Measurements from ENCODE around the gene TBC1D22A.

- TF ChIP-seq CTCF (conservative IDR thresholded peaks at IDR 0.05; ENCODE audit: low read depth in 2 of 2): no peak
- TF ChIP-seq CREB1 (CRISPR knock-in tag; IDR thresholded peaks at IDR 0.05; ENCODE audit: low read depth): no peak
- no peak for TF ChIP-seq JUNB (IDR thresholded peaks at IDR 0.05; ENCODE audit: unreplicated experiment)
- no peak for TF ChIP-seq ZNF114 (CRISPR knock-in tag; IDR thresholded peaks at IDR 0.05)
- no peak for TF ChIP-seq POLR2AphosphoS5 (IDR thresholded peaks at IDR 0.05; ENCODE audit: low read depth)
- TF ChIP-seq EZH2 (IDR thresholded peaks at IDR 0.05; ENCODE audit: low read depth, unreplicated experiment): no peak
- TF ChIP-seq EZH2phosphoT487 (IDR thresholded peaks at IDR 0.05; ENCODE audit: unreplicated experiment): no peak
- TF ChIP-seq REST (IDR thresholded peaks at IDR 0.05; ENCODE audit: unreplicated experiment): no peak
- no peak for TF ChIP-seq ETS1 (IDR thresholded peaks at IDR 0.05)
- TF ChIP-seq STAT1 (IDR thresholded peaks at IDR 0.05; ENCODE audit: unreplicated experiment): no peak
- no peak for TF ChIP-seq NANOG (IDR thresholded peaks at IDR 0.05; ENCODE audit: borderline replicate concordance)
Observed at GRCh38 chr22:47128622-47129215, 366.3 kb downstream of the TBC1D22A start.
